HCT116 (cell line): ENCODE measurements around the gene APBA2. TPM values are rescaled to one million over a fixed set of nuclear protein-coding genes. Genes with fewer than 3 reads are reported as not detected.

Source experiments
- ATAC-seq: fragments of 200-7000 bp; cut with Tn5 transposase; 2 replicates; pipeline ENCODE4 v1.9.1; 2020; ENCODE audit warnings: mild to moderate bottlenecking, moderate library complexity
- BruUV-seq: library from RNA; stranded (reverse); fragments of 400-500 nt; replicated peaks from 2 replicates; lab custom pipeline; 2021; lab: Mats Ljungman, UMichigan
- CTCF ChIA-PET: fragments of 300-600 bp; sonication (Branson Sonifier 250); formaldehyde crosslinking; loops from one replicate; lab custom pipeline; 2021; ENCODE audit warnings: antibody characterized with exemption; lab: Charles Lee
- POLR2A ChIA-PET: fragments of 300-600, 350-600 bp; sonication (Branson Sonifier 250); formaldehyde crosslinking; loops from one replicate; lab custom pipeline; 2021; ENCODE audit warnings: antibody characterized with exemption; lab: Charles Lee
- RAD21 ChIA-PET, 2 experiments: fragments of 300-600 bp; sonication (Branson Sonifier 250); formaldehyde crosslinking; loops; one replicate each; lab custom pipeline; 2023; ENCODE audit warnings: low total read pairs in 2 of 2; ENCODE audit not compliant: uncharacterized antibody in 2 of 2, unreplicated experiment in 2 of 2, low non-redundant PET in 1 of 2; lab: Charles Lee
- DNase-seq: peaks from one replicate; pipeline ENCODE4 v3.0.0-alpha.2; 2010; ENCODE audit warnings: low read depth, low spot score
- H2AFZ ChIP-seq: fragments of 200-600 bp; shearing (Covaris generic), sonication (generic); 2 replicates; pipeline ENCODE4 v1.6.1; 2017; ENCODE audit warnings: low read depth, mixed run types, mixed read lengths, antibody characterized with exemption, low read length; ENCODE audit not compliant: poor library complexity, severe bottlenecking
- H3K27ac ChIP-seq: 2 replicates; pipeline ENCODE4 v1.5.1; 2012; ENCODE audit warnings: low read depth, low read length
- H3K27me3 ChIP-seq: fragments of 200-600 bp; sonication (generic); 2 replicates; pipeline ENCODE4 v1.6.1; 2016; ENCODE audit warnings: mixed run types, low read length, mixed read lengths; ENCODE audit not compliant: insufficient read depth
- H3K36me3 ChIP-seq, 2 experiments: fragments of 200-500 bp in 1 of 2; fragments of 200-600 bp in 1 of 2; sonication (Bioruptor generic) in 1 of 2; sonication (generic) in 1 of 2; 2 replicates each; pipeline versions ENCODE4 v1.5.1 to v1.6.1; 2014 to 2016; ENCODE audit warnings: low read length in 2 of 2, inconsistent platforms in 1 of 2, mixed read lengths in 1 of 2, mixed run types in 1 of 2; ENCODE audit not compliant: insufficient read depth in 2 of 2, control insufficient read depth in 1 of 2
- H3K4me1 ChIP-seq, 2 experiments: fragments of 200-600 bp in 1 of 2; sonication (generic) in 1 of 2; 2 replicates each; pipeline versions ENCODE4 v1.5.1 to v1.6.1; 2012 to 2017; ENCODE audit warnings: low read length in 2 of 2, inconsistent platforms in 1 of 2, mild to moderate bottlenecking in 1 of 2, mixed read lengths in 1 of 2, mixed run types in 1 of 2, moderate library complexity in 1 of 2; ENCODE audit not compliant: insufficient read depth in 2 of 2, control insufficient read depth in 1 of 2
- H3K4me2 ChIP-seq: fragments of 200-600 bp; sonication (generic); 2 replicates; pipeline ENCODE4 v1.6.1; 2017; ENCODE audit warnings: mixed run types, low read length, mixed read lengths
- H3K4me3 ChIP-seq, 2 experiments: fragments of 200-600 bp in 1 of 2; sonication (generic) in 1 of 2; replicated peaks in 1 of 2; 2 replicates each; pipeline ENCODE4 v1.5.1; 2011 to 2016; ENCODE audit warnings: low read length in 2 of 2, control low read depth in 1 of 2, low read depth in 1 of 2, mild to moderate bottlenecking in 1 of 2, mixed read lengths in 1 of 2, mixed run types in 1 of 2
- H3K79me2 ChIP-seq: fragments of 200-600 bp; sonication (generic); 2 replicates; pipeline ENCODE4 v1.6.1; 2017; ENCODE audit warnings: mild to moderate bottlenecking, mixed run types, low read length, moderate library complexity, mixed read lengths; ENCODE audit not compliant: insufficient read depth
- H3K9ac ChIP-seq: fragments of 200-600 bp; sonication (generic); 2 replicates; pipeline ENCODE4 v1.6.1; 2016; ENCODE audit warnings: low read length, mixed read lengths
- H3K9me2 ChIP-seq: fragments of 200-600 bp; sonication (generic), shearing (Covaris generic); 2 replicates; pipeline ENCODE4 v1.6.1; 2017; ENCODE audit warnings: mixed run types, mild to moderate bottlenecking, moderate library complexity; ENCODE audit not compliant: insufficient read depth
- H3K9me3 ChIP-seq, 2 experiments: fragments of 200-500 bp in 1 of 2; fragments of 200-600 bp in 1 of 2; sonication (Bioruptor generic) in 1 of 2; sonication (generic) in 1 of 2; 2 replicates each; pipeline ENCODE4 v1.6.1; 2014 to 2017; ENCODE audit warnings: low read length in 2 of 2, mixed read lengths in 2 of 2, inconsistent platforms in 1 of 2, low read depth in 1 of 2, mild to moderate bottlenecking in 1 of 2, mixed run types in 1 of 2, moderate library complexity in 1 of 2; ENCODE audit not compliant: control insufficient read depth in 1 of 2, insufficient read depth in 1 of 2
- H4K20me1 ChIP-seq: fragments of 200-600 bp; sonication (generic), shearing (Covaris generic); 2 replicates; pipeline ENCODE4 v1.6.1; 2017; ENCODE audit warnings: mixed run types, mild to moderate bottlenecking, moderate library complexity; ENCODE audit not compliant: insufficient read depth
- CBX3 ChIP-seq: IDR thresholded peaks from 2 replicates; pipeline ENCODE4 v1.6.1; 2012; ENCODE audit warnings: low read depth
- SP1 ChIP-seq: IDR thresholded peaks from 2 replicates; pipeline ENCODE4 v1.6.1; 2012; ENCODE audit warnings: low read depth
- SRF ChIP-seq: IDR thresholded peaks from 2 replicates; pipeline ENCODE4 v1.6.1; 2012; ENCODE audit warnings: low read depth
- YY1 ChIP-seq: IDR thresholded peaks from 2 replicates; pipeline ENCODE4 v1.6.1; 2011; ENCODE audit warnings: low read length, low read depth, moderate library complexity, mild to moderate bottlenecking; ENCODE audit not compliant: insufficient replicate concordance; ENCODE audit errors: extremely low read depth
- intact Hi-C: fragments of 100-400 bp; cut with micrococcal nuclease; formaldehyde crosslinking; loops from 2 replicates; pipeline ENCODE4 v1.10.0; 2022
- total RNA-seq: library from RNA; stranded (reverse); gene quantifications from one replicate; pipeline ENCODE4 v1.2.1, GENCODE V29; 2021; ENCODE audit not compliant: unreplicated experiment
- TF ChIP-seq, protein P1 (sequence below): IDR thresholded peaks from 2 replicates; pipeline ENCODE4 v1.6.1; 2012
- TF ChIP-seq, protein P2 (sequence below): IDR thresholded peaks from 2 replicates; pipeline ENCODE4 v1.6.1; 2011; ENCODE audit warnings: mild to moderate bottlenecking, low read length, moderate library complexity; ENCODE audit not compliant: insufficient replicate concordance; ENCODE audit errors: extremely low read depth

APBA2 gene
- total RNA-seq, 1 experiment from 2014 or later: 0.47 TPM

DNA sequence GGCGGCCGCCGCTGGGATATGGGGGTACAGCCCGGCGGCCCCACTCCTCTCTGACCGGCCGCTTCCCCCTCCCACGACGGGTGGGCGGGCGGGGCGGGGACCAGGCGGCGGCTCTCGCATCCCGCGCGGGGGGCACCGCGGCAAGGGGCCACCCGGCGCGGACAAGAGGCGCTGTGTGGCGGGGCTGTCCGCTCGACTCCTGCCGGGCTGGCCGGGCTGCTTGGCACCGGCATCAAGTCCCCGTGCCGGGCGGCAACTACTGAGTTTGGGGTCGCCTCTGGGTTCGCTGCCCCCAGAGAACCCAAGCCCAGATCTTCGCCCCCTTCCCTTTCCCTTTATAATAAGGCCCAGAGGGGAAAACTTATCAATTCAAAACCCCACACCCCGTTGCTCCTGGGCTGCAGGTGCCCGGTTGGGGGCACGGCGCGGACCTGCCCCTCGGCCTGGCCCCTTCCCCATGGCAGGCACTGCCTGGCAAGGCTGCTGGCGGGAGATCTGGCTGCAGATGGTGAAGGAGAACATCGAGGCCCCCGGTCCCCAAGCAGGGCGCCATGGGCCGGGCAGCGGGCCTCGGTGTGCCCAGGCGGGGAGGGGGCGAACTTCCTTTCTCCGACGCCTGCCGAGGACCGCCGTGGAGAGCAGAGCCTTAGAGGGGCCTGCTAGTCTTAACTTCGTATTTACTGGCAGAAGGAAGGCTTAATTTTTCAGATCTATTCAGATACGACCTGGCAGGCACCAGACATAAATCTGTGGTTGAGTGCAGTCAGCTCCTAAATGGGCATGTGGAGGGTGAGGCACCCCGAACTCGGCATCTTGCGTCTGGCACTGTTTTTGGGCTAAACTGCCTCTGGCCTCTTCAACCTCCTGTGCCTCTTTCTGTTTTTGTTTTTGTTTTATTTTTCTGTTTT lies 911 bp downstream of the APBA2 start:
- BruUV-seq: no TSS peak
- Histone ChIP-seq H3K27me3 (no peaks in the 10 kb centered on the region), H3K36me3 (no peaks in the 10 kb centered on the region), H4K20me1 (no peaks in the 10 kb centered on the region)
- no peak for DNase-seq
- TF ChIP-seq, protein P1, sequence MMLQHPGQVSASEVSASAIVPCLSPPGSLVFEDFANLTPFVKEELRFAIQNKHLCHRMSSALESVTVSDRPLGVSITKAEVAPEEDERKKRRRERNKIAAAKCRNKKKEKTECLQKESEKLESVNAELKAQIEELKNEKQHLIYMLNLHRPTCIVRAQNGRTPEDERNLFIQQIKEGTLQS: no peak
- TF ChIP-seq CBX3 (no peak), YY1 (no peak), SP1 (no peak), SRF (no peak)
- TF ChIP-seq, protein P2, sequence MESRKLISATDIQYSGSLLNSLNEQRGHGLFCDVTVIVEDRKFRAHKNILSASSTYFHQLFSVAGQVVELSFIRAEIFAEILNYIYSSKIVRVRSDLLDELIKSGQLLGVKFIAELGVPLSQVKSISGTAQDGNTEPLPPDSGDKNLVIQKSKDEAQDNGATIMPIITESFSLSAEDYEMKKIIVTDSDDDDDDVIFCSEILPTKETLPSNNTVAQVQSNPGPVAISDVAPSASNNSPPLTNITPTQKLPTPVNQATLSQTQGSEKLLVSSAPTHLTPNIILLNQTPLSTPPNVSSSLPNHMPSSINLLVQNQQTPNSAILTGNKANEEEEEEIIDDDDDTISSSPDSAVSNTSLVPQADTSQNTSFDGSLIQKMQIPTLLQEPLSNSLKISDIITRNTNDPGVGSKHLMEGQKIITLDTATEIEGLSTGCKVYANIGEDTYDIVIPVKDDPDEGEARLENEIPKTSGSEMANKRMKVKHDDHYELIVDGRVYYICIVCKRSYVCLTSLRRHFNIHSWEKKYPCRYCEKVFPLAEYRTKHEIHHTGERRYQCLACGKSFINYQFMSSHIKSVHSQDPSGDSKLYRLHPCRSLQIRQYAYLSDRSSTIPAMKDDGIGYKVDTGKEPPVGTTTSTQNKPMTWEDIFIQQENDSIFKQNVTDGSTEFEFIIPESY: no peak
- TF ChIP-seq, all 23 proteins: peak for 0
- H3K79me2 ChIP-seq: no peaks in the 10 kb centered on the region
- ChIA-PET CTCF (no interaction called here), RAD21 (no interaction called here), POLR2A (no interaction called here)
- H3K9me2 ChIP-seq: no peaks in the 10 kb centered on the region
- intact Hi-C loops: no loop called here
- H3K9me3 ChIP-seq: no peaks in the 10 kb centered on the region
- H3K4me1 ChIP-seq: no peaks in the 10 kb centered on the region; a peak in 1 of 4 replicates
- no peak overlapping the region for H3K27ac ChIP-seq
- no peak for ATAC-seq
- H3K4me3 ChIP-seq: no peak overlapping the region
- H3K9ac ChIP-seq: no peak overlapping the region
- no peak overlapping the region for H3K4me2 ChIP-seq
- H2AFZ ChIP-seq: no peak overlapping the region
